Stomach (tissue), 4 donors: ENCODE results near the gene TFAP2B.

ENCODE experiments used
- CTCF ChIP-seq, 7 experiments: fragments of 450-650 bp in 4 of 7; fragments of 200-600 bp in 3 of 7; sonication (generic) in 3 of 7; IDR thresholded peaks; one replicate each; pipeline ENCODE4 v1.5.1; 2016 to 2019; ENCODE audit warnings: antibody characterized with exemption in 7 of 7, control low read depth in 2 of 7, mild to moderate bottlenecking in 1 of 7
- EP300 ChIP-seq: sonication (generic); formaldehyde crosslinking; IDR thresholded peaks from one replicate; pipeline ENCODE4 v1.6.1; 2017; ENCODE audit warnings: antibody characterized with exemption
- POLR2A ChIP-seq, 4 donors: fragments of 450-650 bp; IDR thresholded peaks; one replicate each; pipeline ENCODE4 v1.6.1; 2016; ENCODE audit warnings: antibody characterized with exemption in 4 of 4, control low read depth in 2 of 4, mild to moderate bottlenecking in 1 of 4, moderate library complexity in 1 of 4
- POLR2AphosphoS5 ChIP-seq, 3 donors: sonication (generic); formaldehyde crosslinking; IDR thresholded peaks; one replicate each; pipeline ENCODE4 v1.6.1; 2016; ENCODE audit warnings: antibody characterized with exemption in 3 of 3

GRCh38 chr6:50819904-50820868 is 1.5 kb downstream of the TFAP2B start:
- no peak for TF ChIP-seq CTCF (IDR thresholded peaks at IDR 0.05)
- no peak for TF ChIP-seq POLR2AphosphoS5 (IDR thresholded peaks at IDR 0.05)
- TF ChIP-seq POLR2A (IDR thresholded peaks at IDR 0.05), result no peak
- no peak for TF ChIP-seq EP300
